ENCODE data around the gene ZCCHC10. TPM values are rescaled to one million over a fixed set of nuclear protein-coding genes. Genes with fewer than 3 reads are reported as not detected.

ZCCHC10 gene
- total RNA-seq: 9.4 and 10.2 TPM in 2 replicates

GRCh38 chr5:133025804-133026663, at the start of gene ZCCHC10:
ZCCHC10 (minus strand) TSS chr5:133026549; CDS start chr5:133026537, 12 bp downstream.

GRCh38 chr5:133051542-133052316, 25.4 kb upstream of the ZCCHC10 start, which contains the start of gene HSPA4:
HSPA4 (plus strand) TSS chr5:133052013; CDS start chr5:133052251, 238 bp downstream.

DNA sequence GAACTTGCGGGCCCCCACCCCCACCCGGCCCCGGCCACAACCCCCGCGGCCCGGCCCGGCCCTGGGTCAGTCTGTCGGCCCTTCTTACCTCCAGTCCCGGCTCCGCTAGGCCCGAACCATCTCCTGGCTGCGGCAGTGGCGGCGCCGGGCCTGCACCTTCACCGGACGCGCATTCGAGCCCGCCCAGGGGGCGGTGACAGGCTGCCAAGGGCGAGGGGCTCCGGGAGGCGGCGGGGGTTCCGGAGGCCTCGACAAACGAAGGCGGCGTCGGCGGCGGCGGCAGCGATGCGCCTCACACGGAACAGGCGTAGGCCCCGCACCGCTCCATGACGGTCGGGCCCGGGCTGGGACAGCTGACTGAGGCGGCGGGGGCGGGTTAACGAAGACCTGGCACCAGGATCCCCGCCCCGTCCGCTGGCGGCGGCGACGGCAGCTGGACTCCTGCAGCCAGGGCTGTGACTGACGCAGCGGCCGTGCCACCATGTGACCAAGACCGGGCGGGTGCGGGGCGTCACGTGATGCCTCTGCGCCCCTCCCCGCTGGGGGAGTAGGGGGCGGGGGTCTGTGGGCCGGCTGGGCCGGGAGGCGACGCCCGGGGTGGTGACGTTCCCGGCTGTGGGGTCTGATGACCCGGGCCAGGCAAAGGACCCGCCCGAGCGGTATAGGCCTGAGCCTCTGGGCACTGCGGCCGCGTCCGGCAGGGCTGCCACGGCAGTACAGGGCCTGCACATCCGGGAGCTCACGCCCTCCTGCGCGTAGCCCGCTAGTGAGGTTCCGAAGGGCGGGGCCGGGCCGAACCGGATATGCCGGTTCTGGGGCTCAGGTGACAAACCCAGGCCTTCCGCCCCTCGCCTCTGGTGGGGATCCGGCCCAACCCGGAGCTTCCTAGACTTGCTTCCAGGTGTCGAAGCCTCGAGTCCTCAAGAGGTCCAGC, 62.9 kb downstream of the ZCCHC10 start, which contains the start of gene AFF4:
Gene AFF4, minus strand, starts transcription at position 464 of the 934 bp plus-strand sequence. CDS start 26,445 bp downstream, outside the sequence.

Small RNAs within 50 kb of the gene (small RNA-seq; reads per million reads assigned to genes)
- gene AC113410.1 (not detected), gene AC113410.3 (not detected), gene ATP6V0E1P1 (not detected), gene RF00019 (not detected)

Other genes starting within 250 kb of the ZCCHC10 start
- gene SEPTIN8, start 249.3 kb downstream of the ZCCHC10 start, total RNA-seq: 58.5 and 65.4 TPM in 2 replicates
- under 0.01 TPM in 1 of 2 replicates, not detected in the other for gene SOWAHA, start 213.2 kb downstream of the ZCCHC10 start, total RNA-seq
- gene SHROOM1, start 195.9 kb downstream of the ZCCHC10 start, total RNA-seq: 12.8 and 14.7 TPM in 2 replicates
- gene GDF9, start 160.1 kb downstream of the ZCCHC10 start, total RNA-seq: 0.12 and 0.16 TPM in 2 replicates
- 44.1 and 45.8 TPM in 2 replicates for gene UQCRQ, start 159.9 kb downstream of the ZCCHC10 start, total RNA-seq
- gene LEAP2, start 152.9 kb downstream of the ZCCHC10 start, total RNA-seq: 0.12 and 0.16 TPM in 2 replicates
- 78.8 and 82.4 TPM in 2 replicates for gene AFF4, start 62.9 kb downstream of the ZCCHC10 start, total RNA-seq
- gene HSPA4, start 25.5 kb upstream of the ZCCHC10 start, total RNA-seq: 91.7 and 98.3 TPM in 2 replicates